Adrenal gland (tissue), 12 donors: ENCODE data around the gene SORCS3. TPM values are rescaled to one million over a fixed set of nuclear protein-coding genes. Genes with fewer than 3 reads are reported as not detected.

Source experiments
- DNase-seq, 7 donors: peaks; one replicate each; pipeline ENCODE4 v3.0.0-alpha.2; 2019 to 2020
- H3K27ac ChIP-seq, 5 donors: fragments of 200-600 bp; sonication (generic) in 4 of 5; 1 replicate in 3 of 5; 2 replicates in 2 of 5; pipeline versions ENCODE4 v1.5.1 to v1.8.0; 2016 to 2020; ENCODE audit warnings: mild to moderate bottlenecking in 1 of 5
- H3K27me3 ChIP-seq: fragments of 200-600 bp; 2 replicates; pipeline ENCODE4 v1.8.0; 2021
- H3K36me3 ChIP-seq, 2 donors: fragments of 200-600 bp; replicated peaks in 1 of 2; 1 replicate in 1 of 2; 2 replicates in 1 of 2; pipeline versions ENCODE4 v1.5.1 to v1.8.0; 2018 to 2022
- H3K4me1 ChIP-seq, 2 donors: fragments of 200-600 bp; replicated peaks in 1 of 2; 1 replicate in 1 of 2; 2 replicates in 1 of 2; pipeline versions ENCODE4 v1.5.1 to v1.8.0; 2018 to 2021
- H3K4me3 ChIP-seq, 4 donors: fragments of 200-600 bp; sonication (generic) in 3 of 4; one replicate each; pipeline ENCODE4 v1.5.1; 2016 to 2018
- H3K9me3 ChIP-seq, 3 donors: fragments of 200-600 bp; sonication (generic) in 1 of 3; replicated peaks in 1 of 3; 1 replicate in 2 of 3; 2 replicates in 1 of 3; pipeline versions ENCODE4 v1.5.1 to v1.8.0; 2016 to 2021
- CTCF ChIP-seq, 6 experiments: fragments of 450-650 bp in 4 of 6; fragments of 200-600 bp in 2 of 6; sonication (generic) in 1 of 6; IDR thresholded peaks; 1 replicate in 5 of 6; 2 replicates in 1 of 6; pipeline versions ENCODE4 v1.5.1 to v1.8.0; 2016 to 2021; ENCODE audit warnings: antibody characterized with exemption in 6 of 6, mild to moderate bottlenecking in 2 of 6, moderate library complexity in 1 of 6
- POLR2A ChIP-seq, 2 donors: fragments of 450-650 bp; IDR thresholded peaks; one replicate each; pipeline ENCODE4 v1.6.1; 2017; ENCODE audit warnings: antibody characterized with exemption in 2 of 2, mild to moderate bottlenecking in 2 of 2, moderate library complexity in 1 of 2
- WGBS, 4 donors: extraction: QIAGEN DNeasy Blood & Tissue Kit in 2 of 4; methylation state at CpG; one replicate each; pipeline versions ENCODE4 v1.1.5 to v1.1.7; 2013 to 2017; 5-methylcytosine and 5-hydroxymethylcytosine counted together
- intact Hi-C, 2 donors: fragments of 100-400 bp; cut with DNase I; formaldehyde crosslinking; loops; one replicate each; pipeline versions ENCODE4 v1.14.1 to v1.15.0; 2022 to 2023
- polyA plus RNA-seq, 3 donors: library from polyadenylated mRNA; stranded (reverse); fragments of 200-250 nt in 2 of 3; fragments of 350-450 nt in 1 of 3; fragmentation: Illumina TruSeq in 1 of 3; extraction: RNeasy Lipid Tissue Mini Kit (QIAGEN cat#74804) in 1 of 3; gene quantifications; one replicate each; pipeline ENCODE4 v1.2.3, GENCODE V29; 2013 to 2014
- total RNA-seq, 9 donors: library from RNA; depleted of rRNA in 4 of 9; stranded (reverse); fragments of >200 nt in 4 of 9; fragments of 120-200 nt in 1 of 9; fragmentation: NEBNext Ultra II Directional in 1 of 9; extraction: Animal tissue kit (Norgen Biotek cat#: 25700) in 1 of 9; gene quantifications; one replicate each; pipeline versions ENCODE4 v1.1.0 to v1.2.4, GENCODE V29; 2013 to 2023
- donor health status: healthy with polysubstance abuse.
- donor health status: Bipolar disorder and iron deficiency.
- donor health status: DM: yes; HTN: yes; CAD: no.
- donor health status: DM: no; HTN: no; CAD: no.
- donor health status: DM: no; HTN: no; CAD: no.
- donor health status: DM: yes; HTN: yes; CAD: no.

The SORCS3 gene
- total and polyA plus RNA-seq, 12 donors, result 0.22 to 3.4 (median 1.2) TPM; not detected in 2

GRCh38 chr10:104923501-104923900, 282.4 kb downstream of the SORCS3 start:
- Histone ChIP-seq H3K9me3 (no peaks in the 10 kb centered on the region), H3K4me1 (no peaks in the 10 kb centered on the region), H3K27me3 (no peaks in the 10 kb centered on the region), H3K4me3 (no peak overlapping the region), H3K27ac (no peak overlapping the region), H3K36me3 (no peaks in the 10 kb centered on the region)
- 75 to 85% (median 80%) methylated on average over 1 to 3 of the region's 3 CpGs for WGBS, 4 donors
- TF ChIP-seq CTCF (IDR thresholded peaks at IDR 0.05) (no peak), POLR2A (IDR thresholded peaks at IDR 0.05) (no peak)
- intact Hi-C loops, result loop anchor here in 1 of 2 donors (10.0 kb wide), 3 partner anchors 139 to 519 kb away; no protein-coding TSS in a partner anchor
- DNase-seq, result no peak

- intact Hi-C loops, result loop anchor here in 1 of 2 donors (10.0 kb wide), 3 partner anchors 139 to 519 kb away; no protein-coding TSS in a partner anchor
- no peak for DNase-seq
Observed at GRCh38 chr10:104924101-104924795, 283.2 kb downstream of the SORCS3 start.

GRCh38 chr10:104925232-104925851, 284.3 kb downstream of the SORCS3 start:
- no peaks in the 10 kb centered on the region for H3K4me1 ChIP-seq
- H3K9me3 ChIP-seq, result no peaks in the 10 kb centered on the region
- peak; percentile 34 to 71 (median 55) for DNase-seq
- intact Hi-C loops, result loop anchor here in 1 of 2 donors (10.0 kb wide), 3 partner anchors 141 to 521 kb away; no protein-coding TSS in a partner anchor
- H3K27me3 ChIP-seq, result no peaks in the 10 kb centered on the region
- no peaks in the 10 kb centered on the region for H3K36me3 ChIP-seq
- H3K27ac ChIP-seq, result no peak overlapping the region
- no peak overlapping the region for H3K4me3 ChIP-seq
- 24 to 45% (median 31%) methylated on average over 3 of the region's 3 CpGs for WGBS, 4 donors
- peak; percentile 26 to 65 (median 52) for TF ChIP-seq CTCF (IDR thresholded peaks at IDR 0.05)
- no peak for TF ChIP-seq POLR2A (IDR thresholded peaks at IDR 0.05)

More at GRCh38 chr10:104924101-104924795, 283.2 kb downstream of the SORCS3 start:
- WGBS, 4 donors, result 64 to 77% (median 72%) methylated on average over 6 of the region's 6 CpGs
- TF ChIP-seq CTCF (IDR thresholded peaks at IDR 0.05), result no peak
- no peaks in the 10 kb centered on the region for H3K27me3 ChIP-seq
- H3K9me3 ChIP-seq, result no peaks in the 10 kb centered on the region
- H3K4me1 ChIP-seq, result no peaks in the 10 kb centered on the region
- no peak overlapping the region for H3K4me3 ChIP-seq
- no peak overlapping the region for H3K27ac ChIP-seq
- no peaks in the 10 kb centered on the region for H3K36me3 ChIP-seq

- TF ChIP-seq CTCF (IDR thresholded peaks at IDR 0.05) (no peak), POLR2A (IDR thresholded peaks at IDR 0.05) (no peak)
- intact Hi-C loops, result loop anchor here in 1 of 2 donors (10.0 kb wide), 3 partner anchors 144 to 524 kb away; no protein-coding TSS in a partner anchor
- Histone ChIP-seq H3K27me3 (no peaks in the 10 kb centered on the region), H3K4me3 (no peak overlapping the region), H3K9me3 (no peaks in the 10 kb centered on the region), H3K4me1 (no peaks in the 10 kb centered on the region), H3K27ac (no peak overlapping the region), H3K36me3 (no peaks in the 10 kb centered on the region)
- DNase-seq, result no peak
- 72 to 86% (median 80%) methylated on average over 1 to 2 of the region's 2 CpGs for WGBS, 4 donors
Observed at GRCh38 chr10:104928734-104929133, 287.6 kb downstream of the SORCS3 start.
